ENCODE data around the gene GLDN.

The GLDN gene

DNA sequence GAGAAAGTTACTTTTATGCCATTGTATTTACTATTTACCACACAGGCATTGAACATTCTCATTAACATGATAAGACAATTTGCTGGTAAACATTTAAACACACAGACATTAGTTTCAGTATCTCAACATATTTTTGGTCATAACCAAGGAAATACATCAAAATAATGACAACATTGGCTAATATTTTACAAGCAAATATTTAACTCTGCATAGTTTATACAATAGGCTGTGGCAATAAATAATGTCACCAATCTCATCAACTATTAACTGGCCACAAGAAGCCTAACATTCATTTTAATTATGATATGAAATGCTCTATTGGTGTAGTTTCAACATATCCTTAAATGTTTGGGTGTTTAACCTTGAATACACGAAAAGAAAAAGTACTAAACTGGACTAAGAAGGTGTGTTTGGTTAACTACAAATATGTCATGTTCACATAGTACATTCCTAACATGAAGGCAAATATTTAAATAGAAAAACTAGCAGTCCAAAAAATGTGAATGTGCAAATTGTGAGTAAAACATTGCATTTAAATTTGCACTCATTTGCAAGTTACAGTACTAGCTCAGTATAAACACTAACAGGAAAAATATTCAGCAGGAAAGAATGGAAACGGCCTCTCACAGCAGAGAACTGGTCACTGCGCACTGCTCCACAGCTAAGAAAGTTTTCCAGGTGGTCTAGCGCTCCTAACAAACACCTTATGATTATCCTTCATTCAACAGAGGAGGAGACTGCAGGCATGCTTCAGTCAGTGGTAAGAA lies 106.6 kb downstream of the GLDN start:
- no peak for FAIRE-seq

- no peak for FAIRE-seq
These were observed 107.4 kb downstream of the GLDN start for GRCh38 chr15:51448622-51449399.

- FAIRE-seq: no peak
These were observed 108.5 kb downstream of the GLDN start for GRCh38 chr15:51450001-51450400.

Measured in TTC549 (cell line).